ENCODE results near the gene SYTL3. TPM values are rescaled to one million over a fixed set of nuclear protein-coding genes. Genes with fewer than 3 reads are reported as not detected.

SYTL3 gene
- total RNA-seq, 2 donors from 2014 or later: 0.58 to 0.79 TPM

- H3K27ac Mint-ChIP-seq: no peak overlapping the region
These were observed 11.5 kb upstream of the SYTL3 start for GRCh38 chr6:158638324-158638854.

GRCh38 chr6:158639056-158639455, 10.8 kb upstream of the SYTL3 start:
- no peak overlapping the region for H3K27ac Mint-ChIP-seq
- H3K9ac ChIP-seq (ENCODE audit: extremely low read depth, low read length, poor library complexity, severe bottlenecking): no peak overlapping the region
- H3K36me3 ChIP-seq (ENCODE audit: control insufficient read depth, insufficient read depth, low read length): peaks cover 53% of the 10 kb centered on the region
- WGBS, 2 experiments (ENCODE audit: insufficient coverage in 1 of 2, insufficient read length in 1 of 2): 83 to 94% methylated on average over 2 to 5 of the region's 5 CpGs
- H3K4me3 Mint-ChIP-seq: no peak overlapping the region
- TF ChIP-seq, protein P1, sequence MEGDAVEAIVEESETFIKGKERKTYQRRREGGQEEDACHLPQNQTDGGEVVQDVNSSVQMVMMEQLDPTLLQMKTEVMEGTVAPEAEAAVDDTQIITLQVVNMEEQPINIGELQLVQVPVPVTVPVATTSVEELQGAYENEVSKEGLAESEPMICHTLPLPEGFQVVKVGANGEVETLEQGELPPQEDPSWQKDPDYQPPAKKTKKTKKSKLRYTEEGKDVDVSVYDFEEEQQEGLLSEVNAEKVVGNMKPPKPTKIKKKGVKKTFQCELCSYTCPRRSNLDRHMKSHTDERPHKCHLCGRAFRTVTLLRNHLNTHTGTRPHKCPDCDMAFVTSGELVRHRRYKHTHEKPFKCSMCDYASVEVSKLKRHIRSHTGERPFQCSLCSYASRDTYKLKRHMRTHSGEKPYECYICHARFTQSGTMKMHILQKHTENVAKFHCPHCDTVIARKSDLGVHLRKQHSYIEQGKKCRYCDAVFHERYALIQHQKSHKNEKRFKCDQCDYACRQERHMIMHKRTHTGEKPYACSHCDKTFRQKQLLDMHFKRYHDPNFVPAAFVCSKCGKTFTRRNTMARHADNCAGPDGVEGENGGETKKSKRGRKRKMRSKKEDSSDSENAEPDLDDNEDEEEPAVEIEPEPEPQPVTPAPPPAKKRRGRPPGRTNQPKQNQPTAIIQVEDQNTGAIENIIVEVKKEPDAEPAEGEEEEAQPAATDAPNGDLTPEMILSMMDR (conservative IDR thresholded peaks at IDR 0.05): no peak
- H3K27me3 Mint-ChIP-seq (ENCODE audit: insufficient read depth): no peaks in the 10 kb centered on the region
- H3K27ac ChIP-seq (ENCODE audit: low read depth, low read length): no peak overlapping the region
- H3K9me3 ChIP-seq (ENCODE audit: control insufficient read depth, low read length): no peaks in the 10 kb centered on the region
- no peaks in the 10 kb centered on the region for H3K27me3 ChIP-seq (ENCODE audit: control insufficient read depth, insufficient read depth, low read length, poor library complexity, severe bottlenecking)
- H3K9me3 Mint-ChIP-seq: no peaks in the 10 kb centered on the region
- H3K4me1 Mint-ChIP-seq: peaks cover 40% of the 10 kb centered on the region
- no peak overlapping the region for H3K4me3 ChIP-seq (ENCODE audit: low read length)
- H3K4me1 ChIP-seq (ENCODE audit: control insufficient read depth, insufficient read depth, low read length): peaks cover 8% of the 10 kb centered on the region
- peaks cover 35% of the 10 kb centered on the region for H3K36me3 Mint-ChIP-seq (ENCODE audit: low read depth)
- DNase-seq: no peak

More at GRCh38 chr6:158638324-158638854, 11.5 kb upstream of the SYTL3 start:
- no peaks in the 10 kb centered on the region for H3K9me3 Mint-ChIP-seq
- Histone ChIP-seq H3K36me3 (ENCODE audit: control insufficient read depth, insufficient read depth, low read length) (peaks cover 57% of the 10 kb centered on the region), H3K27ac (ENCODE audit: low read depth, low read length) (no peak overlapping the region), H3K9ac (ENCODE audit: extremely low read depth, low read length, poor library complexity, severe bottlenecking) (no peak overlapping the region), H3K4me1 (ENCODE audit: control insufficient read depth, insufficient read depth, low read length) (peaks cover 8% of the 10 kb centered on the region), H3K27me3 (ENCODE audit: control insufficient read depth, insufficient read depth, low read length, poor library complexity, severe bottlenecking) (no peaks in the 10 kb centered on the region), H3K9me3 (ENCODE audit: control insufficient read depth, low read length) (no peaks in the 10 kb centered on the region), H3K4me3 (ENCODE audit: low read length) (no peak overlapping the region)
- H3K4me3 Mint-ChIP-seq: no peak overlapping the region
- DNase-seq: no peak
- no peaks in the 10 kb centered on the region for H3K27me3 Mint-ChIP-seq (ENCODE audit: insufficient read depth)
- peaks cover 40% of the 10 kb centered on the region for H3K4me1 Mint-ChIP-seq
- WGBS, 2 experiments (ENCODE audit: insufficient coverage in 1 of 2, insufficient read length in 1 of 2): 94 to 100% methylated on average over 1 to 3 of the region's 3 CpGs
- TF ChIP-seq, protein P1 (conservative IDR thresholded peaks at IDR 0.05): no peak
- peaks cover 36% of the 10 kb centered on the region for H3K36me3 Mint-ChIP-seq (ENCODE audit: low read depth)

GRCh38 chr6:158640519-158640918, 9.3 kb upstream of the SYTL3 start:
- Mint-ChIP-seq H3K27me3 (ENCODE audit: insufficient read depth) (peaks cover 5% of the 10 kb centered on the region), H3K4me1 (peaks cover 43% of the 10 kb centered on the region), H3K27ac (peak overlapping the region; percentile 13), H3K36me3 (ENCODE audit: low read depth) (peaks cover 32% of the 10 kb centered on the region), H3K9me3 (no peaks in the 10 kb centered on the region), H3K4me3 (peak overlapping the region; percentile 0)
- 92 to 100% methylated on average over 1 to 2 of the region's 2 CpGs for WGBS, 2 experiments (ENCODE audit: insufficient coverage in 1 of 2, insufficient read length in 1 of 2)
- TF ChIP-seq, protein P1 (conservative IDR thresholded peaks at IDR 0.05): peak; percentile 13
- peak; percentile 45 for DNase-seq
- Histone ChIP-seq H3K4me3 (ENCODE audit: low read length) (no peak overlapping the region), H3K27me3 (ENCODE audit: control insufficient read depth, insufficient read depth, low read length, poor library complexity, severe bottlenecking) (no peaks in the 10 kb centered on the region), H3K4me1 (ENCODE audit: control insufficient read depth, insufficient read depth, low read length) (peaks cover 3% of the 10 kb centered on the region), H3K36me3 (ENCODE audit: control insufficient read depth, insufficient read depth, low read length) (peaks cover 47% of the 10 kb centered on the region), H3K9ac (ENCODE audit: extremely low read depth, low read length, poor library complexity, severe bottlenecking) (no peak overlapping the region), H3K9me3 (ENCODE audit: control insufficient read depth, low read length) (no peaks in the 10 kb centered on the region), H3K27ac (ENCODE audit: low read depth, low read length) (no peak overlapping the region)

Data from endodermal cell (in vitro differentiated cells).